Osteoblast (primary cell): ENCODE results near the gene SLC25A19. TPM values are rescaled to one million over a fixed set of nuclear protein-coding genes. Genes with fewer than 3 reads are reported as not detected.

ENCODE experiments used
- DNase-seq: peaks from one replicate; pipeline ENCODE4 v3.0.0; 2011; ENCODE audit warnings: low spot score, mixed read lengths; ENCODE audit not compliant: insufficient read length; ENCODE audit errors: missing footprints
- H2AFZ ChIP-seq: 2 replicates; pipeline ENCODE4 v1.6.0; 2011; ENCODE audit warnings: mild to moderate bottlenecking, low read length
- H3K27ac ChIP-seq: 2 replicates; pipeline ENCODE4 v1.5.1; 2011; ENCODE audit warnings: mild to moderate bottlenecking, low read depth, low read length, moderate library complexity
- H3K27me3 ChIP-seq: 2 replicates; pipeline ENCODE4 v1.6.0; 2012; ENCODE audit warnings: mild to moderate bottlenecking, control low read depth, inconsistent platforms, low read length, moderate library complexity; ENCODE audit not compliant: insufficient read depth
- H3K36me3 ChIP-seq: 2 replicates; pipeline ENCODE4 v1.5.1; 2011; ENCODE audit warnings: mild to moderate bottlenecking, low read length, control low read depth, moderate library complexity; ENCODE audit not compliant: insufficient read depth
- H3K4me1 ChIP-seq: 2 replicates; pipeline ENCODE4 v1.5.1; 2011; ENCODE audit warnings: mild to moderate bottlenecking, low read length, control low read depth, moderate library complexity; ENCODE audit not compliant: insufficient read depth
- H3K4me2 ChIP-seq: 2 replicates; pipeline ENCODE4 v1.6.0; 2011; ENCODE audit warnings: mild to moderate bottlenecking, low read length; ENCODE audit not compliant: insufficient read depth
- H3K4me3 ChIP-seq: fragments of 200-600 bp; sonication (generic); 3 replicates; pipeline ENCODE4 v1.5.1; 2012; ENCODE audit warnings: mild to moderate bottlenecking, low read length, inconsistent platforms; ENCODE audit not compliant: insufficient read depth
- H3K79me2 ChIP-seq: 2 replicates; pipeline ENCODE4 v1.6.0; 2012; ENCODE audit warnings: mild to moderate bottlenecking, low read length, control low read depth, inconsistent platforms; ENCODE audit not compliant: insufficient read depth
- H3K9me3 ChIP-seq: 2 replicates; pipeline ENCODE4 v1.5.1; 2011; ENCODE audit warnings: low read depth, low read length, control low read depth
- H4K20me1 ChIP-seq: 2 replicates; pipeline ENCODE4 v1.6.0; 2012; ENCODE audit warnings: mild to moderate bottlenecking, low read length, control low read depth; ENCODE audit not compliant: insufficient read depth
- CTCF ChIP-seq: IDR thresholded peaks from 2 replicates; pipeline ENCODE4 v1.5.1; 2011; ENCODE audit warnings: mild to moderate bottlenecking, low read depth, low read length, moderate library complexity; ENCODE audit errors: extremely low read depth
- total RNA-seq: library from RNA; depleted of rRNA; stranded (reverse); fragments of >200 nt; gene quantifications from 2 replicates; pipeline ENCODE4 v1.2.3, GENCODE V29; 2012

The SLC25A19 gene
- total RNA-seq, 1 donor, result 4.7 TPM

- no peak for TF ChIP-seq CTCF
- Histone ChIP-seq H3K27me3 (no peaks in the 10 kb centered on the region), H3K4me2 (no peak overlapping the region), H3K9me3 (no peaks in the 10 kb centered on the region), H3K27ac (no peak overlapping the region), H3K79me2 (peaks cover 4% of the 10 kb centered on the region), H3K4me3 (no peak overlapping the region), H4K20me1 (peaks cover 7% of the 10 kb centered on the region), H3K36me3 (peaks cover 42% of the 10 kb centered on the region), H2AFZ (no peak overlapping the region), H3K4me1 (peaks cover 9% of the 10 kb centered on the region)
- peak; percentile 9 for DNase-seq
These were observed 29.0 kb upstream of the SLC25A19 start for GRCh38 chr17:75318211-75318610.

GRCh38 chr17:75317671-75318070 lies 28.4 kb upstream of the SLC25A19 start:
- no peak overlapping the region for H2AFZ ChIP-seq
- H3K4me2 ChIP-seq, result no peak overlapping the region
- H3K9me3 ChIP-seq, result no peaks in the 10 kb centered on the region
- H3K36me3 ChIP-seq, result peaks cover 42% of the 10 kb centered on the region
- no peak overlapping the region for H3K4me3 ChIP-seq
- no peak for TF ChIP-seq CTCF
- H3K4me1 ChIP-seq, result peaks cover 9% of the 10 kb centered on the region
- peak; percentile 17 for DNase-seq
- peaks cover 4% of the 10 kb centered on the region for H3K79me2 ChIP-seq
- H3K27me3 ChIP-seq, result no peaks in the 10 kb centered on the region
- H3K27ac ChIP-seq, result no peak overlapping the region
- peaks cover 7% of the 10 kb centered on the region for H4K20me1 ChIP-seq

- H3K36me3 ChIP-seq, result peaks cover 33% of the 10 kb centered on the region
- H3K9me3 ChIP-seq, result no peaks in the 10 kb centered on the region
These were observed 27.0 kb upstream of the SLC25A19 start for GRCh38 chr17:75316253-75316652.

More at GRCh38 chr17:75316253-75316652, 27.0 kb upstream of the SLC25A19 start:
- Histone ChIP-seq H3K4me2 (no peak overlapping the region), H2AFZ (no peak overlapping the region), H3K27ac (no peak overlapping the region), H3K4me3 (no peak overlapping the region), H3K27me3 (no peaks in the 10 kb centered on the region), H4K20me1 (peaks cover 7% of the 10 kb centered on the region), H3K79me2 (peaks cover 2% of the 10 kb centered on the region), H3K4me1 (peaks cover 9% of the 10 kb centered on the region)
- DNase-seq, result no peak
- no peak for TF ChIP-seq CTCF
